A172 (cell line): ENCODE data around the gene RNF126. TPM values are rescaled to one million over a fixed set of nuclear protein-coding genes. Genes with fewer than 3 reads are reported as not detected.
"Not testable (repeated sequence)": the region's sequence is repeated elsewhere in the genome, so short reads cannot be mapped to it uniquely, and the experiment has no call there.

Source experiments
- DNase-seq: peaks from one replicate; pipeline ENCODE4 v3.0.0-alpha.2; 2015; ENCODE audit warnings: low spot score
- total RNA-seq: library from RNA; depleted of rRNA; stranded (reverse); fragments of >200 nt; shearing (Covaris generic); gene quantifications from 2 replicates; pipeline ENCODE4 v1.2.3, GENCODE V29; 2014; rRNA removed

RNF126 gene
- 40.9 and 62.4 TPM in 2 replicates for total RNA-seq

GRCh38 chr19:662962-663681 lies at the start of gene RNF126:
Gene RNF126, minus strand, starts transcription at chr19:663214. Its CDS starts 93 bp downstream, at chr19:663121.
- DNase-seq: peak; percentile 82

- no peak for DNase-seq
These were observed 48.2 kb upstream of the RNF126 start for GRCh38 chr19:711254-711653.

DNA sequence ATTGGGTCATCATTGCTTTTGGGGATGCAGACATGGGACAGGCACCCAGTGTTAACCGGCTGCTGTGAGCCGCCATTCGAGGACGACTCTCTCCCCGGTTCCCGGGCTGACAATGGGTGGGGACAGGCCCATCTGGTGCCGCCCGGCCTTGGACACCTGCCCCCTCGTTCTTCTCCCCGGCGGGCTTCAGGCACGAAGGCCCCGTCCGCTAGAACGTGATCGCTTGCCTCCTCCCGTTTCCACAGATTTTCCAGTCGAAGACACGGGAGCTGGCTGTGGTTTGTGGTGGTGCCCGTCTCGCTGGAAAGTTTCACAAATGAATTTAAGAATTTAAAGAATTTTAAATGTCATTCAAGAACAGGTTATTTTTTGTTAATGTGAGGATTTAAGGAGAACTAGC lies 47.8 kb upstream of the RNF126 start:
- DNase-seq: no peak

DNA sequence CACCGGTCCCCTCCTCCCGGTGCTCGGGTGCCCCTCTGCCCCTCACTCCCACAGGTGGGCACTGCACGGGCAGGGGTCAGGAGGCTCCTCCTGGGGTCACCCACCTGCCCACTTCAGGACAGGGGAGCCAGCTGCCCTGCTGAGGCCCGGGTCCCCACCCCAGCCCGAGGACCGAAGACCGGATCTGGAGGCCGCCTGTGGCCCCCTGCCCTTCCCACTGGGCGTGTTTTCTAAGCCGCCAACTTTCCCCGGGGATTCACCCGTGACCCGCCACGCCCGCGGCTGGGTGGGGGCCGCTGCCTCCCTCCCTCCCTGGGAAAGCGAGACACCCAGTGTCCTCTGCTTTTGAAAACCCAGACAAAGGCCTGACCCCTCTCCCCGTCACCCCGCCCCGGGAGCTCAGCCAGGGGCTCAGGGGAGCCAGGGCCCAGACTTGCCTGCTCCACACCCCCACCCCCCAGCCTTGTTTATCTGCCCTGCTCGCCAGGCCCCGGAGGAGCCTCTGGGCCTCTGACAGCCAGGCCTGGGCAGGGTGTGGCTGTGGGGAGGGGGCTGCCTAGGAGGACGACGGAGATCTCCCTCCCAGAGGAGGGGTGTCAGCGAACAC lies 47.1 kb upstream of the RNF126 start:
- DNase-seq: no peak

- no peak for DNase-seq
These were observed 46.4 kb upstream of the RNF126 start for GRCh38 chr19:709196-709964.

DNA sequence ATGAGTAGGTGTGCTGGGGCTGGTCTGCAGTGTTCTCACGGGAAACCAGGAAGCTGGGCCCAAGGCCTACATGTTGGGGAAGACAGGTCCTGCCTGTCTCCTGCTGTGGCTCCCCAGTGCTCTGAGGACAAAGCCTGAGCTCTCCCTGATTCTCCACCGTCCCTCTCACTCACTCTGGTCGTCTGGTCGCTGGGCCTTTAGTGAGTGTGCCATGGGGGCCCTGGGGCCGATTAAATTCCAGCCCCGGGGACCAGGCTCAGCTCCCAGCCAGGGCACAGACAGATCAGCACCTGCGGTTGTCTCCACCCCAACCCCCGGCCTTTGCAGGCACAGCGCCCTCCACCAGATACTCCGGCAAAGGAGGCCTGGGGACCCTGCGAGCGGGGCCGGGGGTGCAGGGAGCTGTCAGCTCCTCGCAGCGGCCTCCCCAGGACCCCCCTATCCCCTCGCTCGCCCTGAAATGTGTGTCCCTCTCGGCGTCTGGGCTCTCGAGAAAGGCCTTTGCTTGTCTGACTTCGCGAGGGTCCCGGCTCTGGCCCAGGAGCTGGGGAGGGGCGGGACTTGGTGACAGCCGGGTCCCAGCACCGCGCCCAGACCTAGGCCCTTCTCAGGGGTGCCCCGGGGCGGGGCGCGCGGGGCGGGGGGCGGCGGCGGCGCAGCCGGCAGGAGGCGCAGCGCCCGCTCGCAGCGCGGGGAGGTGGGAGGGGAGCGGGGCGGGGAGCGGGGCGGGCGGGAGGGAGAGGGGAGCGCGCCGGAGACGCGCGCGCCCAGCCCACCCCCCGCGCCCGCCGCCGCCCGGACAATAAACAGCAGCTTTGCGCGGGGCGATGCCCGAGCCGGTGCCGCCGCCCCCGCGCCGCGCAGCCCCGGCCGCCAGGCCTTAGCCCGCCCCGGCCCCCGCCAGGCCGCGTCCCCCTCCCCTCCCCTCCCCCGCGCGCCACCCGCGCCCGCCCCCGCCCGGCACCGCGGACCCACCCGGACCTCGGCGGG lies 45.4 kb upstream of the RNF126 start, which contains the start of gene PALM:
Gene PALM (plus strand): TSS at position 782 of the 990 bp plus-strand sequence. CDS start 212 bp downstream, outside the sequence.
- DNase-seq: no peak

DNA sequence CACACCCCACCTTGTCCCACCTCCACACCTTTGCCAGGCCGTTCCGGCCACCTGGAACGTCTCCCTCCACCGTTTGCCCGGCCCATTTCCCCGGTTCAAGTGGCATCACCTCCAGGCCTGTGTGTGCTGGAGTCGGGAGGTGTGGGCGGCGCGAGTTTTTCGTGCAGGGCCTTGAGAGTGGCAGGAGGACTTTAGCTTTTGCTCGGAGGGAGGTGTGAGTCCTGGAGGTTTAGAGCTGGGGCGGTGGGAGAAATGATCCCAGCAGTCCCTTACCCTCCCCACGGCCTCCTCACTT lies 41.4 kb upstream of the RNF126 start:
- no peak for DNase-seq

GRCh38 chr19:703651-704446 lies 40.8 kb upstream of the RNF126 start:
- no peak for DNase-seq

- no peak for DNase-seq
These were observed 40.3 kb upstream of the RNF126 start for GRCh38 chr19:703329-703650.

DNA sequence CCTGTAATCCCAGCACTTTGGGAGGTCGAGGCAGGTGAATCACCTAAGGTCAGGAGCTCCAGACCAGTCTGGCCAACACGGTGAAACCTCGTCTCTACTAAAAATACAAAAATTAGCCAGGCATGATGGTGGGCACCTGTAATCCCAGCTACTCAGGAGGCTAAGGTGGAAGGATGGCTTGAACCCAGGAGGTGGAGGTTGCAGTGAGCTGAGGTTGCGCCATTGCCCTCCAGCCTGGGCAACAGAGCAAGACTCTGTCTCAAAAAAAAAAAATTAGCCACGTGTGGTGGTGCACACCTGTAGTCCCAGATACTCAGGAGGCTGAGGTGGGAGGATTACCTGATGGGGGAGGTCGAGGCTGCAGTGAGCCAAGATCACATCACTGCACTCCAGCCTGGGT lies 39.8 kb upstream of the RNF126 start:
- not testable (repeated sequence) for DNase-seq

DNA sequence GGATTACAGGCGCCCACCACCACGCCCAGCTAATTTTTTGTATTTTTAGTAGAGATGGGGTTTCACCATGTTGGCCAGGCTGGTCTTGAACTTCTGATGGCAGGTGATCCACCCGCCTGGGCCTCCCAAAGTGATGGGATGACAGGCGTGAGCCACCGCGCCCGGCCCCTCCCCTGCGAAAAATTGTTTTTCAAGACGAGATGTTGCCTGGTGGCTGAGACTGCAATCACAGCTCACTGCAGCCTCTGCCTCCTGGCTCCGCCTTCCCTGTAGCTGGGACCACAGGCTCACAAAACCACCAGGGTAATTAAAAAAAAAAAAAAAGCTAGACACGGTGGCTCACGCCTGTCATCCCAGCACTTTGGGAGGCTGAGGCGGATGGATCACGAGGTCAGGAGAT lies 36.9 kb upstream of the RNF126 start:
- DNase-seq: not testable (repeated sequence)

GRCh38 chr19:698529-698928 lies 35.5 kb upstream of the RNF126 start:
- not testable (repeated sequence) for DNase-seq

DNA sequence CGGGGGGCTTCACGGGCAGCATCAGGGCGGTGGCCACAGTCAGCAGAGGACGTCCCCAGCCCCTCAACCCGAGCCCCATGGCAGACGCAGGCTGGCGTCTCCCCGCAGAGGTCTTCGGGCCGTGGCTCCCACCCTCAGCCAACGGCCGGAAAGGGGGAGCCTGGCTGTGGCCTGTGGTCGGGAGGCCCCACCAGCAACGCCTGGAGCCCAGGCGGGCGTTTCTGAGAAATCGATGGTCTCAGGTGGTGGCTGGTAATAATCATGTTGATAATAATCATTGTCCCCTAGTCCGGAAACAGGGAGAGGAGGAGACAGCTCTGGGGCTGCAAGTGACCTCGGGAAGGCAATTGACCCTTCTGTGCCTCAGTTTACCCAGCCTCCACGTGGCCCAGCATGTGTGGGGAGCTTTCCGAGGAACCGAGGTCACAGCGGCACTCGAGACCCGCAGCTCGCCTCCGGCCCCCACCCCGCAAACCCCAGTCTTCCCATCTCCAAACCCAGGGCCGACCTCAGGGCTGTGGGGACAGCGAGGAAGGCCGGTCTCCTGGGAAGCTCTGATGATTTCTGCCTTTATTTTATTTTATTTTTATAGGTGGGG lies 32.4 kb upstream of the RNF126 start, which contains the start of gene PRSS57:
Gene PRSS57 (minus strand): TSS at position 101 of the 598 bp plus-strand sequence. CDS start 22 bp downstream, at position 79.
- DNase-seq: no peak

DNA sequence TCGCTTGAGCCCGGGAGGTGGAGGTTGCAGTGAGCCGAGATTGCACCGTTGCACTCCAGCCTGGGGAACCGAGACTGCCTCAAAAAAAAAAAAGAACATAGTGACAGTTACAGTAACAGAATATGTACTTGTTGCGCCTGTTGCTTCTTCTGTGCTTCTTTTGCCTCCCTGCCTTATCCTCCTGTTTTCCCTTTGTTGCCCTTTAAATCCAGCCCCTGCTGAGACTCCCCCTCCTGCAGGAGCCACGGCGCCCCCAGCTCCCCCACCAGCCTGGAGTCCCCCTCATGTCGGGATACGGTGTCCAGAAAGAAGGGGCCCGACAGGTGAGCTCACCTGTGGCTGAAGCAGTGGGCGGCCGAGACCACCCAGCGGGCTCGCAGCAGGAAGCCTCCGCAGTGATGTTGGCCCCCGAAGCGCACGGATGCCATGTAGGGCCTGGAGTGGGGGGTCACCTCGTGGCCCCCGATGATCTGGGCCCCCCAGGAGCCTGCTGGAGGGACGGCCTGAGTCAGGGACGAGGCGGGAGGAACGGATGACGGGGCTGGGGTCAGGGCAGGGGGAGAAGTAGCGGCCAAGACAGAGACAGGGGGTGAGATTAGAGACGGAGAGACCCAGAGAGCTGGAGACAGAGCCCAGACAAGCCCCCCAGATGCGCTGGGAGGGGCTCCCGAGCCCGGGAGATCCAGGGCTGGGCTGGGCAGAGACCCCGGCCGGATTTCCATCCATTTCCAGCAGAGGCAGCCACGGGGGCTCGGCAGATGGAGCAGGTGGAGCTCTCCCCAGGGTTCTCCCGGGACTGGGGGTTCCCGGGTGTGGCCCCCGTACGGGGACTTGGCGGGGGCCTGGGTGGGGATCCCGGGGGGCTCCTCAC lies 31.7 kb upstream of the RNF126 start:
- no peak for DNase-seq

- no peak for DNase-seq
These were observed 27.2 kb upstream of the RNF126 start for GRCh38 chr19:690203-690602.

DNA sequence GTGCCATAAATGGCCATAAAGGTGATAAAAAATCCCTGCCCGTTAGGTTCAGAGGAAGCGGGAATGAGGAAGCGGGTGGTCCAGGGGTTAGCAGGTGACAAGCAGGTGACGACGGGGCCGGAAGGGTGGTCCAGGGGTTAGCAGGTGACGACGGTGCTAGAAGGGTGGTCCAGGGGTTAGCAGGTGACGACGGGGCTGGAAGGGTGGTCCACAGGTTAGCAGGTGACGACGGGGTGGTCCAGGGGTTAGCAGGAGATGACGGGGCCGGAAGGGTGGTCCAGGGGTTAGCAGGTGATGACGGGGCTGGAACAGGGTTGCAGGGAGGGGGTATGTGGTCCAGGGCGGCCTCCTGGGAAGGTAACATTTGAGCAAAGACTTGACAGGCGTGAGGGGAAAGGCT lies 26.0 kb upstream of the RNF126 start:
- DNase-seq: no peak

GRCh38 chr19:688214-688613 lies 25.2 kb upstream of the RNF126 start:
- no peak for DNase-seq

DNA sequence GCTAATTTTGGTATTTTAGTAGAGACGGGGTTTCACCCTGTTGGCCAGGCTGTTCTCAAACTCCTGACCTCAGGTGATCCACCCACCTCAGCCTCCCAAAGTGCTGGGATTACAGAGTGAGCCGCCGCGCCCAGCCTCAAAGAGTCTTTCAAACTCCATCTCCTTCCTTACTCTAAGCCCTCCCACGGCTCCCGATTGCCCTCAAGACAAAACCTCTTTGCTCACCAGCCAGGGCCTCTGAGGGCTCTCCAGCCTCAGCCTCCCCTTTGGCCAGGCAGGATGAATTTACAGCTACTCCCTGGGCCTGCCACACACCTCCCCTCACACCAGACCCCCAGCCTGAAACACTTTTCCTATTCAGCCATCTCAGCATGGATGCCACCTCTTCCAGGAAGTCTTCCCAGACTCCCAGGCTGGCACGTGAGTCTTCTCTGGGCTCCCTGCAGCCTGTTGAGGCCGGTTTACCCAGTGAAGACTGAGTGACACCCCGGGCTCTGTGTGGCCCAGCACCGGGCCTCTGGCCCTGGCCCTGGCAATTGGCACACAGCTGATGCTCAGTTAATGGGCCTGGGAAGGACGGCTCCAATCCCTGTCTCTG lies 24.7 kb upstream of the RNF126 start:
- DNase-seq: no peak
